GM10266 (cell line): ENCODE measurements around the gene CERS6.
"Not testable (repeated sequence)": the region's sequence is repeated elsewhere in the genome, so short reads cannot be mapped to it uniquely, and the experiment has no call there.

Experiments
- DNase-seq: peaks from one replicate; pipeline ENCODE4 v3.0.0; 2012; ENCODE audit errors: extremely low spot score
- CTCF ChIP-seq: IDR thresholded peaks from 2 replicates; pipeline ENCODE4 v1.5.1; 2012; ENCODE audit warnings: mild to moderate bottlenecking, low read depth; ENCODE audit not compliant: control insufficient read depth, insufficient read depth; ENCODE audit errors: missing control alignments

The CERS6 gene

GRCh38 chr2:168757223-168757622 lies 301.2 kb downstream of the CERS6 start:
- DNase-seq = no peak
- no peak for TF ChIP-seq CTCF

GRCh38 chr2:168758970-168759820 lies 303.1 kb downstream of the CERS6 start:
- peak; percentile 39 for DNase-seq
- peak; percentile 44 for TF ChIP-seq CTCF

GRCh38 chr2:168765401-168765800 lies 309.3 kb downstream of the CERS6 start:
- DNase-seq = no peak
- TF ChIP-seq CTCF = no peak

- no peak for TF ChIP-seq CTCF
Observed at GRCh38 chr2:168766600-168766999, 310.5 kb downstream of the CERS6 start.

GRCh38 chr2:168767258-168767657 lies 311.2 kb downstream of the CERS6 start:
- no peak for TF ChIP-seq CTCF
- no peak for DNase-seq

More at GRCh38 chr2:168766600-168766999, 310.5 kb downstream of the CERS6 start:
- DNase-seq = no peak

GRCh38 chr2:168768357-168768756 lies 312.3 kb downstream of the CERS6 start:
- DNase-seq = not testable (repeated sequence)

- no peak for TF ChIP-seq CTCF
- no peak for DNase-seq
Observed at GRCh38 chr2:168770796-168771195, 314.7 kb downstream of the CERS6 start.
